ENCODE data around the gene MACROD2.

MACROD2 gene

DNA sequence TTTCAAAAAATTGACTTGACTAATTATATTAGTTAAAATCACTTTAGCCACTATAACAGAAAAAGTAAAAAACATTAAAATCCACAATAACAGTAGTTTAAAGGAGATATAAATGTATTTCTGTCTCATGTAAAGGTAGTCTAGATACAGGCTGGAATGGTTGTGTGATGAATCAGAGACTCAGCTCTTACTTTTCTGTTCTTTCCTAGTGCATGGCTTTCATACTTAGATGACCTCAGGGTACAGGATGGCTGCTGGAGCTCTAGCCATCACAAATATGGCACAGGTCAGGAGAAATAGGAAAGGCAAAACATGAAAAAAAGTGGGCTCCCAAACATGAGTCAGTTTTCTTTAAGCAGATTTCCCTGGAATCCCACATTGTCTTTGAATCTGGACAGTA, 499.8 kb downstream of the MACROD2 start:
- TF ChIP-seq, protein P1, sequence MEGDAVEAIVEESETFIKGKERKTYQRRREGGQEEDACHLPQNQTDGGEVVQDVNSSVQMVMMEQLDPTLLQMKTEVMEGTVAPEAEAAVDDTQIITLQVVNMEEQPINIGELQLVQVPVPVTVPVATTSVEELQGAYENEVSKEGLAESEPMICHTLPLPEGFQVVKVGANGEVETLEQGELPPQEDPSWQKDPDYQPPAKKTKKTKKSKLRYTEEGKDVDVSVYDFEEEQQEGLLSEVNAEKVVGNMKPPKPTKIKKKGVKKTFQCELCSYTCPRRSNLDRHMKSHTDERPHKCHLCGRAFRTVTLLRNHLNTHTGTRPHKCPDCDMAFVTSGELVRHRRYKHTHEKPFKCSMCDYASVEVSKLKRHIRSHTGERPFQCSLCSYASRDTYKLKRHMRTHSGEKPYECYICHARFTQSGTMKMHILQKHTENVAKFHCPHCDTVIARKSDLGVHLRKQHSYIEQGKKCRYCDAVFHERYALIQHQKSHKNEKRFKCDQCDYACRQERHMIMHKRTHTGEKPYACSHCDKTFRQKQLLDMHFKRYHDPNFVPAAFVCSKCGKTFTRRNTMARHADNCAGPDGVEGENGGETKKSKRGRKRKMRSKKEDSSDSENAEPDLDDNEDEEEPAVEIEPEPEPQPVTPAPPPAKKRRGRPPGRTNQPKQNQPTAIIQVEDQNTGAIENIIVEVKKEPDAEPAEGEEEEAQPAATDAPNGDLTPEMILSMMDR (conservative IDR thresholded peaks at IDR 0.05; ENCODE audit: low read depth, low read length), result no peak
- no peak for DNase-seq (ENCODE audit: low read depth)
- no peak overlapping the region for H3K4me3 ChIP-seq (ENCODE audit: low read depth, low read length)

DNA sequence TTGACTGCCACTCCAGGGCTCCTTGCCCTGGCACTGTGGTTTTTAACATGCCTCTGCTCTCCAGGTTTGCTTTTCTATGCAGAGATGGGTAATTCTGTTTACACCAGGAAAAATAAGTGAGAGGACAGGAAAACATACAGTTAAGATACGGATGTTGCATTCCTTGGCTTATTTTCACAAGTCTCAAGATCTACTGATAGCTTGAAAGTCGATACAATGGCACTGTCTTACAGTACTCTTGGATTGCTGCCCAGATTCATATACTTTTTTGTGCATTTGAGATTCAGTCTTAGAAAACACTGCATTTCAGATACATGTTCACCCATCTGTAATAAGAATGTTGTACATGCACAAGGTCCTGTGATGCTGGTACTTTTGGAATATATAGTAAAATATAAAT, 501.7 kb downstream of the MACROD2 start:
- no peak overlapping the region for H3K4me3 ChIP-seq (ENCODE audit: low read depth, low read length)
- DNase-seq (ENCODE audit: low read depth), result peak; percentile 50
- TF ChIP-seq, protein P1 (conservative IDR thresholded peaks at IDR 0.05; ENCODE audit: low read depth, low read length), result no peak

DNA sequence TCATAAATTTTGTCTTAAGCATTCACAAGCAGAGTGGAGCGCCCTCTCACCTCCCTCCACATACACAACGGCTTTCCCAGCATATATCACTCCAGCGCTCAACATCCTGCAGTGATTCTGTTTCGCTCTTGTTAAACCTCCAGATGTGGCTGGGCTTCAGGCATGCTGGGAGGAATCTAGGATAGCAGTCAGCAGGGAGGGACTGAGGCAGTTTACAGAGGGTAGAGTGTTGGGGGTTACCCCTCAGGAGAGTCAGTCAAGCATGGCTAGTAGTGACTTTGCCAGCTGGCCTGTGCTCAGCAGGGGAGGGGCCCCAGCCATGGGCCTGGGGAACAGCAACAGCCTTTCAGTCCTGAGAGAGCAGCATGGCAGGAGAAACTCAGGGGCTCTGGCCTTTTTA, 503.5 kb downstream of the MACROD2 start:
- TF ChIP-seq, protein P1 (conservative IDR thresholded peaks at IDR 0.05; ENCODE audit: low read depth, low read length), result peak; percentile 5
- H3K4me3 ChIP-seq (ENCODE audit: low read depth, low read length), result no peak overlapping the region
- peak; percentile 36 for DNase-seq (ENCODE audit: low read depth)

DNA sequence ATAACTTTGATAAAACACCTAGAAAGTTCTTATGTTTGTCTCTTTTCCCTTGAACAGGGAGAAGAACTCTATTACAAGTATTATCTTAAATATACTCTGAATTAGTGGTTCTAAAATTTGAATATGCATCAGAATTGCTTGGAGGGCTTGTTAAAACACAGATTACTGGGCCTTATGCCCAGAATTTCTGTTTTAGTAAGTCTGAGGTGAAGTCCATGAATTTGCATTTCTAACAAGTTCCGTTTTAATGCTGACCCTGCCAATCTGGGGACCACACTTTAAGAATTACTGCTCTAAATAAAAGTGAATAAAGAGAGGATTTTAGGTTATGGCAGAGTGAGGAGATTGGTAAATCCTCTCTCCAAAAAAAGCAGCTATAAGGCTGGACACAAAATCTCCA, 510.2 kb downstream of the MACROD2 start:
- TF ChIP-seq, protein P1 (conservative IDR thresholded peaks at IDR 0.05; ENCODE audit: low read depth, low read length), result no peak
- H3K4me3 ChIP-seq (ENCODE audit: low read depth, low read length), result no peak overlapping the region
- DNase-seq (ENCODE audit: low read depth), result no peak

- H3K4me3 ChIP-seq (ENCODE audit: low read depth, low read length), result no peak overlapping the region
- DNase-seq (ENCODE audit: low read depth), result no peak
- TF ChIP-seq, protein P1 (conservative IDR thresholded peaks at IDR 0.05; ENCODE audit: low read depth, low read length), result no peak
These were observed 512.4 kb downstream of the MACROD2 start for GRCh38 chr20:14507711-14508110.

DNA sequence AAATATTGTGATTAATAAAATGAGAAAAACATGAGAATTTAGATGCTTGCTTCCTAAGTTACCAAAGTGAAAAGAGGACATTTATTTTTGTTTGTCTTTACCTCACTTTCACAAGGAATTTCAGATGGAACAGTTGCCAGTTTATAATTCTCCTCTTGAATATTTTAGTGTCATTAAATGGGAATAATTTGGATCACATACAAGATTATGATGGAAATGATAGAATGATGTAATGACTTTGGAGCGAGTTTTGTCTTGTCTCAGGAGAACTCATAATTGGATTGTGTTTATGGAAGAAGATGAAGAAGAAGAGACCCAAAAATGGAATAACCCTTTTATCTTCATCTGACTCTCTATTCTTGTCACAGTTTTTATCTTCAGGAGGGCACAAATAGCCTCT, 515.0 kb downstream of the MACROD2 start:
- H3K4me3 ChIP-seq (ENCODE audit: low read depth, low read length), result no peak overlapping the region
- no peak for DNase-seq (ENCODE audit: low read depth)
- TF ChIP-seq, protein P1 (conservative IDR thresholded peaks at IDR 0.05; ENCODE audit: low read depth, low read length), result no peak

GRCh38 chr20:14512839-14513238, 517.5 kb downstream of the MACROD2 start:
- no peak overlapping the region for H3K4me3 ChIP-seq (ENCODE audit: low read depth, low read length)
- TF ChIP-seq, protein P1 (conservative IDR thresholded peaks at IDR 0.05; ENCODE audit: low read depth, low read length), result no peak
- no peak for DNase-seq (ENCODE audit: low read depth)
